ENCODE results near the gene TH. TPM values are rescaled to one million over a fixed set of nuclear protein-coding genes. Genes with fewer than 3 reads are reported as not detected.

The TH gene
- total and polyA plus RNA-seq, 2 of the 4 experiments (the other 2 are of a cell fraction), result 0.10 TPM; not detected in 1

GRCh38 chr11:2172676-2173075 is 1.1 kb upstream of the TH start:
- DNase-seq, result no peak
- intact Hi-C loops (cut with micrococcal nuclease), result no loop called here
- dilution Hi-C loops (cut with HindIII; ENCODE audit: low sequenced_read_pairs, unreplicated experiment), result no loop called here
- Histone ChIP-seq H2BK20ac (ENCODE audit: low read depth, low read length) (no peak overlapping the region), H3K18ac (ENCODE audit: low read depth, low read length) (no peak overlapping the region), H3K4me1 (ENCODE audit: control insufficient read depth, insufficient read depth, low read length) (no peaks in the 10 kb centered on the region), H3K9me3 (ENCODE audit: control insufficient read depth, insufficient read depth, low read length) (no peaks in the 10 kb centered on the region), H3K14ac (replicated peaks; ENCODE audit: low read depth, low read length) (no peak overlapping the region), H3K4me2 (ENCODE audit: low read depth, low read length) (no peak overlapping the region), H2AK5ac (ENCODE audit: low read depth, low read length) (no peak overlapping the region), H2BK15ac (ENCODE audit: low read depth, low read length) (no peak overlapping the region), H3K36me3 (ENCODE audit: control insufficient read depth, insufficient read depth, low read length) (no peaks in the 10 kb centered on the region), H3K4me3 (ENCODE audit: insufficient read depth, low read depth, low read length) (no peak overlapping the region), H3K27me3 (ENCODE audit: control insufficient read depth, insufficient read depth, low read length) (peaks cover 8% of the 10 kb centered on the region; the same call in 1 of the 2 replicates), H2AK9ac (replicated peaks; ENCODE audit: low read depth, low read length, poor library complexity) (no peak overlapping the region), H4K8ac (ENCODE audit: low read depth in 2 of 2, low read length in 2 of 2) (no peak overlapping the region), H2AFZ (replicated peaks; ENCODE audit: low read length, poor library complexity) (no peak overlapping the region), H2BK120ac (ENCODE audit: low read depth, low read length) (no peak overlapping the region), H4K20me1 (ENCODE audit: insufficient read depth, low read length) (no peaks in the 10 kb centered on the region), H3K4ac (ENCODE audit: low read depth, low read length) (no peak overlapping the region), H2BK5ac (ENCODE audit: low read depth, low read length, poor library complexity, severe bottlenecking) (no peak overlapping the region), H3K79me1 (ENCODE audit: low read depth in 1 of 2, low read length in 2 of 2) (no peaks in the 10 kb centered on the region), H3K56ac (ENCODE audit: extremely low read depth, insufficient read depth, low read length) (no peak overlapping the region), H3K9ac (ENCODE audit: low read depth, low read length) (no peak overlapping the region), H3K9me1 (ENCODE audit: insufficient read depth, low read length) (peaks cover 6% of the 10 kb centered on the region), H3K27ac (ENCODE audit: insufficient read depth, low read length) (no peak overlapping the region), H3K23ac (ENCODE audit: low read depth, low read length) (no peak overlapping the region), H4K91ac (ENCODE audit: insufficient read depth, low read depth, low read length) (no peak overlapping the region), H4K5ac (ENCODE audit: low read depth, low read length) (no peak overlapping the region)
- BruUV-seq (replicated peaks), result no TSS peak
- ATAC-seq (ENCODE audit: low read depth), result no peak
- CTCF ChIA-PET, result no interaction called here
- TF ChIP-seq SMC3 (IDR thresholded peaks at IDR 0.05; ENCODE audit: low read depth, low read length) (no peak), NFE2L2 (IDR thresholded peaks at IDR 0.05; ENCODE audit: low read depth, low read length) (no peak), FOS (IDR thresholded peaks at IDR 0.05; ENCODE audit: low read depth, low read length) (no peak), CHD1 (IDR thresholded peaks at IDR 0.05; ENCODE audit: low read depth, low read length) (no peak), BHLHE40 (IDR thresholded peaks at IDR 0.05; ENCODE audit: low read depth, low read length) (no peak), CTCF (conservative IDR thresholded peaks at IDR 0.05; ENCODE audit: low read depth, low read length) (no peak), MXI1 (IDR thresholded peaks at IDR 0.05; ENCODE audit: borderline replicate concordance, low read depth, low read length) (no peak), MAZ (IDR thresholded peaks at IDR 0.05; ENCODE audit: borderline replicate concordance, low read depth, low read length) (no peak), RAD21 (IDR thresholded peaks at IDR 0.05; ENCODE audit: low read length) (no peak), ELK1 (IDR thresholded peaks at IDR 0.05; ENCODE audit: borderline replicate concordance, low read depth, low read length) (no peak), MAFK (IDR thresholded peaks at IDR 0.05; ENCODE audit: low read depth, low read length) (no peak), USF2 (IDR thresholded peaks at IDR 0.05; ENCODE audit: low read depth, low read length) (no peak), RFX5 (IDR thresholded peaks at IDR 0.05; ENCODE audit: low read depth, low read length) (no peak)
- WGBS, 2 experiments (ENCODE audit: extremely low coverage in 2 of 2, insufficient read length in 1 of 2), result 78% methylated on average over 7 of the region's 12 CpGs; no CpG with 5 or more reads in 1 of the 2 experiments
- POLR2A ChIA-PET (ENCODE audit: unreplicated experiment), result no interaction called here
- in situ Hi-C loops (cut with MboI; ENCODE audit: low sequenced_read_pairs), result no loop called here
